Right ventricle myocardium superior (tissue), 1 donor: Measurements from ENCODE around the gene YWHAB. TPM values are rescaled to one million over a fixed set of nuclear protein-coding genes. Genes with fewer than 3 reads are reported as not detected.

Source experiments
- ATAC-seq: fragments of 200-7000 bp; cut with Tn5 transposase; one replicate; pipeline ENCODE4 v1.9.1; 2020; ENCODE audit warnings: mild to moderate bottlenecking; ENCODE audit not compliant: poor library complexity
- DNase-seq: peaks from one replicate; pipeline ENCODE4 v3.0.0-alpha.2; 2020
- intact Hi-C: fragments of 100-400 bp; cut with DNase I; formaldehyde crosslinking; loops from one replicate; pipeline ENCODE4 v1.11.2; 2022
- total RNA-seq: library from RNA; stranded (reverse); fragmentation: NEBNext Ultra II Directional; extraction: Animal tissue kit (Norgen Biotek cat#: 25700); gene quantifications from one replicate; pipeline ENCODE4 v1.2.1, GENCODE V29; 2021
- donor health status: DM: no; HTN: yes; CAD: no; lungs with severe emphysema.

Gene YWHAB
- total RNA-seq, 1 donor from 2014 or later, result 96.3 TPM

DNA sequence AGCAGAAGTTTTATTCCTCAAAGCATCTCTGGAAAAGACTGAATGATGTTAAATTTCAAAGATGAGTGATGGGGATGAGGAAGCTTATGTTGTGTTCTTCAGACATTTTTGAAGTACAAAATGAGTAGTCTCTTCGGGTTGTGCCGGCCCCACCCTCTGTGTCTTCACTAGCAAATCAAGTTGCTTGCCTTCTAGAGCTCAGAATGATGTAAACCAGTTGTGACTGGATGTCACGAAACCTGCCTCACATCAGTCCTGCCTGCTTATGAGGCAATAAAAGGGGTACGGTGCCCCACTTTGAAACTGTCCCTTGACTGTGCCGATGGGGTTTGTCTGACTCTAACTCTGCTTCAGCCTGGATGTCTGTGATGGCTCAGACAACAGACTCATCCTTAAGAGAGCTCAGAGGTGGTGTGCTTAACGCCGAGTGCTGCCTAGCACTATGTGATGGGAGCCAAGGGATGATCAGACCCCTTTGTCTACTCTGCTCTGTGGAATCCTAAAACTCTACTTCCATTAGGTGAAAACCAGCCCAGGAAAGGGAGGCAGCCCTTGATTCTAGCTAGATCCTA lies 55.7 kb downstream of the YWHAB start:
- intact Hi-C loops, result no loop called here
- ATAC-seq (no peak), DNase-seq (no peak)

DNA sequence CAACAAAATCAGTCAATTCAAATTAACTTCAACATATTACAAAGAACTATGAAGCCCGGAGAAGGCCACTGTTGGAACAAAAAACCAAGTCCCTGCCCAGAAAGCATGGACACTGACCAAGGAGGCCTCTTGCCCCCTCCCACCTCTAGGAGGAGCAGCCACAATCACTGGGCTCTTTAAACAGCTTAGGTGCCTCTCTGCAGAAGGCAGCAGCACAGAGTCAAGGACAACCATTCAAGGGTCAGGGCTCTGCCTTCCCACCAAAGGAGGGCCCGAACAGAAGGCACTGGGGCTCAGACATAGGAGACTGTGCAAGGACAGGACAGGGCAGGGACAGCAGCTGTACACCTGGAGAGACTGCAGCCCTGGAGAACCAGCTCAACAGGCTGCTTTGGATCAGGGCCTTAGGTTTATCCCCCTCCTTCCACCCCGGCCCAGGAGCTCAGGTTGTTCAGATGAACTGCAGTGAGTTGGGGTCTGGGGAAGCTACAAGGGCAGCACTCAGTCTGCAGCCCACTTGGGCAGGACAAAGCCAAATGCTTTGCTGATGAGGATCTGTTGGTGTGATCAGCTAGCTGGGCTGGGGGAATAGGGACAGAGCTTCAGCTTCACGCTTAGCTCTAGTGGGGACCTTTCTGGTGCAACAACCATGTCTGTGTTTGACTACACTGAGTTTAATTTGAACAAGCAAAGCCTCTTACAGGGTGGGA lies 56.9 kb downstream of the YWHAB start:
- DNase-seq (no peak), ATAC-seq (peak; percentile 13)
- intact Hi-C loops, result no loop called here

DNA sequence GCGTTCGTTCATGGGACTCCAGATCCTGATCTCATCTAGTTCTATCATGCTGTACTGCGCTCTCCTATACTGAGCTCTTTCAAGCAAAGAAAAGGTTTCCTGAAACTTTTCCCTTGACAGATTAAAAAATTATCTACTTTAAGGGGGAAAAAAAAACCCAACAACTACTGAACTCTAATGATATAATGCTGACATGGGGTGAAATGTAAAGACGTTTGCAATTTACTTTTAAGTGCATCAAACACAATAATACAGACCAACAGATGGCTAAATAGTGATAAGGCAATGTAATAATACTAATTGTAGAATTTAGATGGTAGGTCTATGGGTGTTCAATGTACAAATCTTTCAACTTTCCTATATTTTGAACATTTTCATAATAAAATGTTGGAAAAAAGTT lies 58.3 kb downstream of the YWHAB start:
- intact Hi-C loops, result no loop called here
- no peak for ATAC-seq
- no peak for DNase-seq

DNA sequence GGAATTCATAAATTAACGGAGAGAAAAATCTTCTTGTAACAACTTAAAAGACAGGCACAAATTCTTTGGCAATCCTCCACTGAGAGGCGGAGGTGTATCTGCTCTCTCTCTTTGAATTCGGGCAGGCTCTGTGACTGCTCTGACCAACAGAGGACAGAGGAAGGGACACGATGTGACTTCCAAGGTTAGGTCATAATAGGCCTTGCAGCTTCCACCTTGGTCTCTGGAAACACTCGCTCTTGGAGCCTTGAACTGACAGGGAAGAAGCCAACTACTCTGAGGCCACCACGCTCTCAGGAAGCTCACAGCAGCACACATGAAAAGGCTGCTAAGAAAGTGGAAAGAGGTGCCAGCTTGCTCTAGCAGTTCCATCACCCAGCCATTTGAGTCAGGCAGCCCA lies 59.8 kb downstream of the YWHAB start:
- peak; percentile 64 for ATAC-seq
- DNase-seq, result no peak
- intact Hi-C loops, result no loop called here

DNA sequence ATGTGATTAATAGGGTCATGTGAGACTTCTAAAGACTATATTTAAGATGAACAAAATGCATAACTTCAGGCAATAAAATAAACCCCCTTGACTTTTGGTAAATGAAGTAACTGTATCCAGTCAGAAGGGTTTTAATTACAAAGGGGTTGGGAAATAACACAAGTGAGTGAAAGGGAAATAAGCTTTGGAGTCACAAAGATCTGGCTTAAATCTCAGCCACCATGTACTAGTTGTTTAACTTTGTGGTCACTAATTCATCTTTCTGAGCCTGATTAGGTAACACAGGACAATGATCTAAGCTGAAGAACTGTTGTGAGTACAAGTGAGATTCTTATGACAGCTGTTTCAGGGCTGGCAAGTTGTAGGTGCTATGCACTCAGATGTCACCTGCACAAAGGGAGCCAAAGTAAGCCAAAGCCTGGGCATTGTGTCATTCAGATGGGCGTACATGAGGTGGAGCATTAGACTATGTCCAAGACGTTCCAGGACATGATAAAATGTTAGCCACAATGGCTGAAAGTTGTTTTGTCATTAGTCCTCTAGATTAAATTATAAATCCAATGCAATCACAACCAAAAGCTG lies 60.9 kb downstream of the YWHAB start:
- ATAC-seq (no peak), DNase-seq (no peak)
- intact Hi-C loops, result no loop called here

DNA sequence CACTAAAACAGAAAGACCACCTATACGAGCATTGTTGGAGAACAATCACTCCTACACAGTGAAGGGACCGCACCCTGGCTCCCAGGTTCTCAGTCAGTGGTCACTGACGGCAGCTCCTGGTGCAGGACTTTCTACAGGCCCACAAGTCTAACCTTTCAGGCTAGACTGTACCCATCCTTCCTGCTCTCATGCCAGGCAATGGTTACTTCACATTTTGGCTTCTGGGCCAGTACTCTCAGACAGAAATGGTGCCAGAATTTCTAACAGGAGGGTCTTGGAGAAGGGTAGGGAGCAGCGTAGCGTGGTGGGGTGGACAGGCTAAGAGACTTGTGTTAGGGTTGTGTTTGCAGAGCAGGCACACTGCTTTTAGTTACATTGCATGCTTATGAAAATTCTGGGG lies 62.6 kb downstream of the YWHAB start:
- intact Hi-C loops, result no loop called here
- DNase-seq (no peak), ATAC-seq (no peak)

DNA sequence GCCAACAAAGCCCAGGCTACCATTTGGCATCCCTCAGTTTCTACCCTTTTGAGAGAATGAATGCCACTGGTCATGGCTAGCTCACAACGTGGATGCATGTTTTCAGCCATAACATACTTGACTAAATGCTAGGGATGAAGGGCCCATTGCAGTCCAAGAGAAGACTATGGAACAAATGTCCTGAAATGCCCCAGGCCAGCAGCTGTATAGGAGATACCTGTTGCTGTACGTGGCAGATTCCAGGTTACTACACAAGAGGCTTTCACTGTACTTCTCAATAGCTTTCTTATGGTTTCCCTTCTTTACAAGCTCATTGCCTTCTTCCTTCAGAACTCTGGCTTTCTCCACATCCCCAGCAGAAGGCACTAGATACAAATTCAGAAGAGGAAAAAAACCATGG lies 63.0 kb downstream of the YWHAB start:
- no peak for DNase-seq
- no peak for ATAC-seq
- intact Hi-C loops, result no loop called here

DNA sequence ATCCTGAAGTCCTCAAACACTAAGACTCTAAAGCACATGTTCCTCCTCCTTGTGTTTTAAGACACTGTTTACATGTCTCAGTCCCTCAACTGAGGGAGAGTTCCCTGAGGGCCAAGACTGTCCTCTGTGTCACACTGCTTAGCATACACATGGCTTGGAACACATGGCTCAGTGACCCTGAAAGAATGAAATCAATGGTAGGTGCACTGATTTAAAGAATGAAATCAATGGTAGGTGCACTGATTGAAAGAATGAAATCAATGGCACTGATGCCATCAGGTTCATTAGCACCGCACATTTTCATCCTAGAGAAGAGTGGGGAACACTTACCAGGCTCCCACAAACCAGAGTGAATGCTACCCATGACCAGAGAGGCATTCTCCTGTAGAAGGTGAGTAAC lies 64.9 kb downstream of the YWHAB start:
- DNase-seq, result no peak
- ATAC-seq, result no peak
- intact Hi-C loops, result no loop called here

DNA sequence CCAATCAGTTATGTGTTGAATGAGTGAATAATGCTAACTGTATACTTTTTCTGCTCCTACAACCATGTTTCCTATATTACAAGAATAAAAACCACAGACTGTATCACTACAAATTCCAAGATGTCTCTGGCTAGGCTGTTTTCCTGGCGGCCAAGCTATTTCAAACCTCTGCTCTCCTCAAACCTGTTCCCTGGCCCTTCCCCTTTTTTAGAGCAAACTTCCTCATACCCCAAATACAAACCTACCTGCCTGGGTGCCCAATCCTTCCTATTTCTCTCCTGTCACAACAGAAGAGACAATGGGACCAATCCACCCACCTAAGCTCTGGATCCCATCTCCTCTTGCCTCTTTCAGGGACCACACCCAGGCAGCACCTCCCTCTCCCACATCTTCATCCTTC lies 67.2 kb downstream of the YWHAB start:
- ATAC-seq (no peak), DNase-seq (no peak)
- intact Hi-C loops, result no loop called here

DNA sequence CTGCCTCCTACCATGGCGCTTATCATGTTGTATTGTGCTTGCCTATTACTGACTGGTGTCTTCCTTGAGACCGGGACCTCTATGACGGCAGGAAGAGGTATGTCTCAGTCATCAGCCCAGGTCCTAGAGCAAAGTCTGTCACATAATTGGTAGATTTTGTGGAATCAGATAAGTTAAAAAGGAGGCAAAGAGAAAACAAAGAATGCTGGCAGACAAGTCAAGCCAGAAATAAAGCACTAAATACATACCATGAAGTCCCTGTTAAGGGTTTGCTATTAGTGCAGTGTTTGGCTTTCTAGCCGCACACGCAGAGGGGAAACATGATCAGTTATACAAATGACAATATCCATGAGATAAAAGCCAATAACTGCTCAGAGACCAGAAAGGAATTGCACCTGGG lies 68.7 kb downstream of the YWHAB start:
- ATAC-seq (no peak), DNase-seq (no peak)
- intact Hi-C loops, result no loop called here

DNA sequence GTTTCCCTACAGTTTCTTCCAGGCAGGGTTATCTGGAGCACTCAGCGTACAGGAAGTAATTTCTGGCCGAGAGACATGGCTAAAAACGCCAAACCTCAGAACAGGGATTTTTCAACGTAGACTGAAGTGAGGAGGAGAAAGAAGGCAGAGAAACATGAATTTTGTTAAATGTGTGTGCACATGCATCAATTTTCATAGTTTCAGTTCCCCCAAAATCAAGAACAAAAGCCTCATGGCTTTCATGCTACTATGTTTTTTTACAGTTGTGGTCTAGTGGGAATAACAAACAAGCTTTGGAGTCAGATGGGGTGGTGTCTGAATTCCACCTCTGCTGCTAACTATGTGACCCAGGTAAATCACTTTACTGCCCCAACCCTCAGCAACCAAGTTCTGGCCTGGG lies 69.8 kb downstream of the YWHAB start:
- intact Hi-C loops, result no loop called here
- ATAC-seq (no peak), DNase-seq (no peak)

DNA sequence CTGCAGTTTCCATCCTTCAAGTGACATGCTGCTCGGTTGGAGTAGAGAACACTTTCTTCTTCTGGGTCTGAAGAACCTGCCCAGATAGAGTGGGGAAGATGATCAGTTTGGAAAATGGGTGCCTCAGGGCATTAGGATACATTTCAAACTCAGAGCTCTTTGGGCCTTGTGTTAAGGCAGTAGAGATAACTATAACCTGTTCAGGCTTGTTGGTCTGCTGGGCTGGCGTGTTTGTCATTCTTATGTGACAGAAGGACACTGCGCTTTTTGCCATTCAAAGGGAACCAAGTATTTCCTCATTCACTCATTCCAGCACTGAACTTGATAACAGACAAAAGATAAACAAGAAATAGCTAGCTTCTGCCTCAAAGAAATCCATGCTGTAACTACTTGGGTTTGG lies 70.9 kb downstream of the YWHAB start:
- intact Hi-C loops, result no loop called here
- DNase-seq (no peak), ATAC-seq (no peak)

Other genes starting within 250 kb of the YWHAB start
- gene ADA, start 234.0 kb upstream of the YWHAB start, total RNA-seq, result 8.9 TPM
- 15.8 TPM for gene CCN5, start 170.3 kb upstream of the YWHAB start, total RNA-seq
- 0.19 TPM for gene KCNK15, start 139.8 kb upstream of the YWHAB start, total RNA-seq
- gene RIMS4, start 75.2 kb upstream of the YWHAB start, total RNA-seq, result 0.13 TPM
- 2.7 TPM for gene PABPC1L, start 24.4 kb downstream of the YWHAB start, total RNA-seq
- 9.3 TPM for gene TOMM34, start 74.7 kb downstream of the YWHAB start, total RNA-seq
- 8.9 TPM for gene STK4, start 80.8 kb downstream of the YWHAB start, total RNA-seq
- gene KCNS1, start 215.4 kb downstream of the YWHAB start, total RNA-seq, result not detected
- not detected for gene WFDC5, start 229.5 kb downstream of the YWHAB start, total RNA-seq
- gene WFDC12, start 238.8 kb downstream of the YWHAB start, total RNA-seq, result not detected